ENCODE data around the gene LMOD1.

- TF ChIP-seq PATZ1 (CRISPR knock-in tag; IDR thresholded peaks at IDR 0.05; ENCODE audit: borderline replicate concordance) (no peak), TSHZ2 (CRISPR knock-in tag; IDR thresholded peaks at IDR 0.05) (no peak), ZNF70 (CRISPR knock-in tag; IDR thresholded peaks at IDR 0.05) (no peak), ARNTL (CRISPR knock-in tag; IDR thresholded peaks at IDR 0.05; ENCODE audit: borderline replicate concordance, low read depth) (no peak), ZNF565 (CRISPR knock-in tag; conservative IDR thresholded peaks at IDR 0.05; ENCODE audit: low read depth) (no peak), PPARA (CRISPR knock-in tag; IDR thresholded peaks at IDR 0.05; ENCODE audit: borderline replicate concordance) (no peak), RARB (CRISPR knock-in tag; IDR thresholded peaks at IDR 0.05) (no peak), ZFP30 (CRISPR knock-in tag; IDR thresholded peaks at IDR 0.05) (no peak), POU6F1 (CRISPR knock-in tag; IDR thresholded peaks at IDR 0.05; ENCODE audit: borderline replicate concordance, low read depth) (no peak), CSDC2 (CRISPR knock-in tag; IDR thresholded peaks at IDR 0.05) (no peak)
These were observed 49.4 kb downstream of the LMOD1 start for GRCh38 chr1:201896951-201897391.
